ENCODE measurements around the gene CADPS2.

DNA sequence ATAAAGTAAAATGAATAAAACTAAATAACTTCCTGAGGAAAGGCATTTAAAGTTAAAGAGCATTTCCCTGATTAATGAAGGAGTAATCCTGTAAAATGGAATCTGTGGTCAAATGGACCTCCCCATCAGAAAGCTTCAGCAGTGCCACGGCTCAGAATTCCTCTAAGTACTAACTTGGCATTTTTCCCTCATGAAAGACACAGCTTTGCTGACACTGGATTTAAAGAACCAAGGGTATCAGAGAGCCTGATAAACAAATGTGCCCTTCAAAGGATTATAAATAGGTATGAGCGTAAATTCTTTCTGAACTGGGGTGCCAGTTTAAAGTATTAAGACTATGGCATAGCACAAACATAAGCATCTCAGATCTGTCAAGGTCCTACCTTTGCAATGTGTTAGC is 159.4 kb downstream of the CADPS2 start:
- TF ChIP-seq EZH2phosphoT487 (IDR thresholded peaks at IDR 0.05) (no peak), EZH2 (IDR thresholded peaks at IDR 0.05) (no peak)
- TF ChIP-seq, protein P1, sequence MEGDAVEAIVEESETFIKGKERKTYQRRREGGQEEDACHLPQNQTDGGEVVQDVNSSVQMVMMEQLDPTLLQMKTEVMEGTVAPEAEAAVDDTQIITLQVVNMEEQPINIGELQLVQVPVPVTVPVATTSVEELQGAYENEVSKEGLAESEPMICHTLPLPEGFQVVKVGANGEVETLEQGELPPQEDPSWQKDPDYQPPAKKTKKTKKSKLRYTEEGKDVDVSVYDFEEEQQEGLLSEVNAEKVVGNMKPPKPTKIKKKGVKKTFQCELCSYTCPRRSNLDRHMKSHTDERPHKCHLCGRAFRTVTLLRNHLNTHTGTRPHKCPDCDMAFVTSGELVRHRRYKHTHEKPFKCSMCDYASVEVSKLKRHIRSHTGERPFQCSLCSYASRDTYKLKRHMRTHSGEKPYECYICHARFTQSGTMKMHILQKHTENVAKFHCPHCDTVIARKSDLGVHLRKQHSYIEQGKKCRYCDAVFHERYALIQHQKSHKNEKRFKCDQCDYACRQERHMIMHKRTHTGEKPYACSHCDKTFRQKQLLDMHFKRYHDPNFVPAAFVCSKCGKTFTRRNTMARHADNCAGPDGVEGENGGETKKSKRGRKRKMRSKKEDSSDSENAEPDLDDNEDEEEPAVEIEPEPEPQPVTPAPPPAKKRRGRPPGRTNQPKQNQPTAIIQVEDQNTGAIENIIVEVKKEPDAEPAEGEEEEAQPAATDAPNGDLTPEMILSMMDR (IDR thresholded peaks at IDR 0.05): no peak

Data from neural progenitor cell (in vitro differentiated cells).